Suppressor macrophage treated with lipopolysaccharide for 4 hours (primary cell): Measurements from ENCODE around the gene NR1H2.

Experiments
- DNase-seq: peaks from one replicate; pipeline ENCODE4 v3.0.0-alpha.2; 2020

NR1H2 gene

DNA sequence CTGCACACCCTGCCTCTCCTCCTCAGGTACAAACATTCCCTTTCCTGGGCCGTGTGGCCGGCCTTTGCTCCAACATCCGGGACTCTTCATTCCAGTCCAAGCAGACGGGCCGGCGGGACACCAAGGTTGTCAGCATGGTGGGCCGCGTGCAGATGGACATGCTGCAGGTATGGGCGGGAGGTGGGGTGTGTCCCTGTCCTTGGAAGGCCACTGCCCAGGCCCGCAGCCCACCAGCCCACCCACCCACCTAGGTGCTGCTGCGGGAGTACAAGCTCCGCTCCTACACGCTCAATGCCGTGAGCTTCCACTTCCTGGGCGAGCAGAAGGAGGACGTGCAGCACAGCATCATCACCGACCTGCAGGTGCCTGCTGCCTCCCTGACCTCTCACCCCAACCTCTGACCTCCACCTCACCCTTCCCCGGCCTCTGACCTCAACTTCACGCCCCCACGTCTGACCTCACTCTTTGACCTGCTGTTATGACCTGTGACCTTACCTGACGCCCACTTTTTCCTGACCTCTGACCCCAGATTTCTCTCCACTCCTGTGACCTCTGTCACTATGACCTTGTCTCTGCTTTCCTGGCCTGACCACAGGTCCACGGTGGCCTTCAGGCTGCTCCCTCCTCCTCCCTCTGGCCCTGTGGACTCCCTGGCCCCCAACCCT lies 30.0 kb downstream of the NR1H2 start:
- DNase-seq = no peak

DNA sequence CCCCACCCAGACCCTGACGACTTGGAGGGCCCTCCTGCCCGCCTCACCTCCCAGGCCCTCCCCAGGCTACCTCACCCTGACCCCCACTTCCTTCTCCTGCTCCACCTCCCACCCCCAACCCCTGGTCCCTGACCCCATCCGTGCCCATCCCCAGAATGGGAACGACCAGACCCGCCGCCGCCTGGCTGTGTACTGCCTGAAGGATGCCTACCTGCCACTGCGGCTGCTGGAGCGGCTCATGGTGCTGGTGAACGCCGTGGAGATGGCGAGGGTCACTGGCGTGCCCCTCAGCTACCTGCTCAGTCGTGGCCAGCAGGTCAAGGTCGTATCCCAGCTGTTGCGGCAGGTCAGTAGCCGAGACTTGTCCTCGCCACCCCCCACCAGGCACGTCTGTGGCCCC lies 30.6 kb downstream of the NR1H2 start:
- no peak for DNase-seq

GRCh38 chr19:50409347-50409746 lies 33.1 kb downstream of the NR1H2 start:
- no peak for DNase-seq

- no peak for DNase-seq
These were observed 33.9 kb downstream of the NR1H2 start for GRCh38 chr19:50410109-50410508.

DNA sequence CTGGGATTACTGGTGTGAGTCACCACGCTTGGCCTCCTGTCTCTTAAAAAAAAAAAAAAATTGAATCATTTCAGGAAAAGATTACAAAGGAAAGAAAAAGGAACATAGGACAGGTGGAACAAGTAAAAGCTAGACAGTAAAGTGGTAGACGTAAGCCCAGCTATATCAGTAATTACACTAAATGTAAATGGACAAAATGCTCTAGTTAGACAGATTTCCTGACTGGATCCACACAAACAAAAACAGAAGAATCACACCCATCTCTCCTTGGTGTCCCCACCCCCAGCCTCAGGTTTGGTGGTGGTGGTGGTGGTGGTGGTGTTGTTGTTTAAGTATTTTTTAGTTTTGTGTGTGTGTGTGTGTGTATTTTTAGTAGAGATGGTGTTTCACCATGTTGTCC lies 36.2 kb downstream of the NR1H2 start:
- no peak for DNase-seq

DNA sequence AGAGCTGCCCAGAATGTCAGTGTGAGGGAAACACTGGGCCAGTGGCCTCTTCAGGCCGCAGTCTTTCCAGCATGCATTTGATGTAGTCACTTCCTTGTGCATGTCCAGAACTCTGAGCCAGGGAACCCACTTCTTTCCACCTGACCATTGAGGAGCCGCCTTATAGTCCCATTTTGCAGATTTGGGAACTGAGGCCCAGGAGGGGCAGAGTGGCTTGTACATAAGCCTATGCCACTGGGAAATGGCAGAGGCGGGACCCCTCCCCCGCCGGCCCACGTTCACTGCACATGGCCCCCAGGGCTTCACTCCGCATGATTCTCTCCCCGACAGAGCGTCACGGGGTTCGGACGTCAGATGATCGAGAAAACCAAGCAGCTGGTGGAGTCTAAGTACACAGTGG lies 36.8 kb downstream of the NR1H2 start:
- no peak for DNase-seq

DNA sequence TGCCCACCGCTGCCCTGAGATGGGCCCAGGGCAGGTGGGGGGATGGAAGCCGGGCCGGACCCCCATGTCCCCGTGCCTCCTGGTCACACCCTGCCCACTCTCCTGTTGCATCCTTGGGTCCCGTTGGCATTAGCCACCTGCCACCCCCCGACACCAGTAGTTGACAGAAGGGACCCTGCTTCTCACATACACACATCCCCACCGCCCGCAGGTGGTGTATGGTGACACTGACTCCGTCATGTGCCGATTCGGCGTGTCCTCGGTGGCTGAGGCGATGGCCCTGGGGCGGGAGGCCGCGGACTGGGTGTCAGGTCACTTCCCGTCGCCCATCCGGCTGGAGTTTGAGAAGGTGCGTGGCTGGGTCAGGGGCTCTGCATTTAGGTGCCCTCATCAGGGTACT lies 37.3 kb downstream of the NR1H2 start:
- no peak for DNase-seq

GRCh38 chr19:50414864-50415660 lies 38.8 kb downstream of the NR1H2 start:
- DNase-seq = peak; percentile 82

GRCh38 chr19:50415661-50416033 lies 39.4 kb downstream of the NR1H2 start:
- DNase-seq = peak; percentile 55

DNA sequence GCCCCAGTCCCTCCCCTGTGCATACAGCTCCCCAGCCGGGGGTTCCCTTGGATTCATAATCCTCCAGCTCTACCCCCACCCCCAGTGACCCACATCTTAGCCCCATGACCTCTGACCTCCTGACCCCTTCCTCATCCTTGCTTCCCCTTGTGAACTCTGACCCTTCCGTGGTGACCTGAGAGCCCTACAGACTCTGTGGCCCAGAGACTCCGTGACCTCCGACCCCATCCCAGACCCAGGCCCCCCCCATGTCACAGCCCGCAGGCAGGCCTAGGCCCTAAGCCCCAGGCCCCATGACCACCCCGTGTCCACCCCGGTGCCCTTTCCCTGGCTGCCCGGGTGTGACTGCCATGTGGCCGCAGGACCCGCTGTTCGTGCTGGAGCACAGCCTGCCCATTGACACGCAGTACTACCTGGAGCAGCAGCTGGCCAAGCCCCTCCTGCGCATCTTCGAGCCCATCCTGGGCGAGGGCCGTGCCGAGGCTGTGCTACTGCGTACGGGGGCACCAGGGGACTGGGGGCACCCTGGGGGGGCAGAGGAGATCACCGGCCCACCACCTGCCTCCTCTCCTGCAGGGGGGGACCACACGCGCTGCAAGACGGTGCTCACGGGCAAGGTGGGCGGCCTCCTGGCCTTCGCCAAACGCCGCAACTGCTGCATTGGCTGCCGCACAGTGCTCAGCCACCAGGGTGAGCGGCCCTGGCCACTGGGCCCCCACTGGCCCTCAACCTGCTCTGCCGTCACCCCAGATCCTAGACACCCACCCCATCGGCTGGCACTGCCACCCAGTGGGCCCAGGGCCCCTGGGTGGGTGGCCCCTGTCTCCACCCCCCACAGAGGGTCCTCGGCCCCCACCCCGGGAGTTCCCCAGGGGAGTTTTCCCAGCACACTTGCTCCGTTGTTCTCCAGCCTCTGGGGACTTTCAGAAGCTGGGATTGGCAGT lies 40.0 kb downstream of the NR1H2 start:
- DNase-seq = no peak

DNA sequence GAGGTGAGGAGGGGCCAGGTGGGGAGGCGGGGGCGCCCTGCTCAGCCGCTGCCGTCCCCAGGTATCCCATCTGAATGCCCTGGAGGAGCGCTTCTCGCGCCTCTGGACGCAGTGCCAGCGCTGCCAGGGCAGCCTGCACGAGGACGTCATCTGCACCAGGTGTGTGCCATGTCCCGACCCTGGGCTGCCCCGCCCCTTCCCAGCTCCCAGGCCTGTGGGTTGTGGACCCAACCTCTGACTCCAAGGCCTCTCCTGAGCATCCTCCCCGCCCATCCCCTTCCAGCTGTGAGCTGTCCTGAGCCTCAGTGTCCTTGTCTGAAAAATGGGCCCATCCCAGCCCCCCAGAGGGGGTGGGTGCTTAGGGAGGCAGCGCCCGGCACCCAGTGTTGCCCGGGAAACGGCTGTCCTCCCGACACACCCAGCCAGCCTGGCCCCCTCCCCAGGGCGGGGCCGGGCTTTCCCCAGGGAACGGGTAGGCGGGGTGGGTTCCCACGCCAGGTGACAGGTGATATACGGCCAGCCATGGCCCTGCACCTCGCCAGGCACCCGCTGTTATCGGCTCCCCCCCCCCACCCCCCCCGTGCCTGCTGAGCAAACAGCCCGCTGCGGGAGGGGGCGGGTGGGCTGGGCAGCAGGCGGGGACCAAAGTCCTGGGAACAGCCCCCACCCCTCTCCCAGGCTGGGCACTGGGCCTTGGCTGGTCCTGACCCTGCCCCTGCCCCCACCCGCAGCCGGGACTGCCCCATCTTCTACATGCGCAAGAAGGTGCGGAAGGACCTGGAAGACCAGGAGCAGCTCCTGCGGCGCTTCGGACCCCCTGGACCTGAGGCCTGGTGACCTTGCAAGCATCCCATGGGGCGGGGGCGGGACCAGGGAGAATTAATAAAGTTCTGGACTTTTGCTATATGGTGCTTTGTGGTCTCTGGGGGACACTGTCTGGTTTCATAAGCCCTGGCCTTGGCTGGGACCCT lies 41.1 kb downstream of the NR1H2 start:
- no peak for DNase-seq

DNA sequence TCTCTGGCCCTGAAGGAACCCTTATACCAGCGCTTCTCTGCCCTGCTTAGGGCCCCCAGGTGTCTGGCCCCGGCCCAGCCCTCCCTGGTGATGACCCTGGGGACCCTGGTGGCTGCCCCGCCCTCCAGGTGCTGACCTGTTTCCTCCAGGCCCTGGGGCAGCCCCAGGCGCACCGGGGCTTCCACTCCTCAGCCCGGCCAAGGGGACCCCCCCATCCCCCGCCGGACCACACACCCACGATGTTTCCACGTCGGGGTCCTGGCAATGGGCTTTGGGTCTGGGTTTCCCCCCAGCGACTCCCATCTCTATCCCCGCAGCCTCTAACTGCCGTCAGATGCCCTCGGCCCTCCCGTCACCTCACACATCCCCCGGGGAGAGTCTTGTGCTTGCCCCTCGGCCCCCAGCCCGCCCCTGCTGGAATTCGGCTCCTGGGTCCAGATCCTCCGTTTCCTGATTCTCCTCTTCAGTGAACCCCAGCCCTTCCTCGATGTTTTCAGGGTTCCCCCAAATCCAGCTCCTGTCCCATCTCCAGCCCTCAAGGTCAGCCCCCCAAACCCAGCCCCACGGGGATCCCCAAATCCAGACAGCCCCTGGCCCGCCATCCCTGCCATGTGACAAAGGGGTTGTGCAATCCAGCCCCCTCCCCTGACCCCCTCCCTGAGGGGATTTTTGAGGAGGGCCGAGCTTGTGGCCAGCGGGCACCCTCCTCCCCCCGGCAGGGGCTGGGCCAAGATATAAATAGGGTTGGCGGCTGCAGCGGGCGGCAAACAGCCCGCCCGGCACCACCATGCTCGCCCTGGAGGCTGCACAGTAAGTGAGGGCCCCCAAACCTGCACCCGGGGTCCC lies 42.1 kb downstream of the NR1H2 start, which contains the start of gene SPIB:
SPIB (plus strand) TSS at position 763 of the 846 bp plus-strand sequence; CDS start at position 788, 25 bp downstream.
- no peak for DNase-seq

DNA sequence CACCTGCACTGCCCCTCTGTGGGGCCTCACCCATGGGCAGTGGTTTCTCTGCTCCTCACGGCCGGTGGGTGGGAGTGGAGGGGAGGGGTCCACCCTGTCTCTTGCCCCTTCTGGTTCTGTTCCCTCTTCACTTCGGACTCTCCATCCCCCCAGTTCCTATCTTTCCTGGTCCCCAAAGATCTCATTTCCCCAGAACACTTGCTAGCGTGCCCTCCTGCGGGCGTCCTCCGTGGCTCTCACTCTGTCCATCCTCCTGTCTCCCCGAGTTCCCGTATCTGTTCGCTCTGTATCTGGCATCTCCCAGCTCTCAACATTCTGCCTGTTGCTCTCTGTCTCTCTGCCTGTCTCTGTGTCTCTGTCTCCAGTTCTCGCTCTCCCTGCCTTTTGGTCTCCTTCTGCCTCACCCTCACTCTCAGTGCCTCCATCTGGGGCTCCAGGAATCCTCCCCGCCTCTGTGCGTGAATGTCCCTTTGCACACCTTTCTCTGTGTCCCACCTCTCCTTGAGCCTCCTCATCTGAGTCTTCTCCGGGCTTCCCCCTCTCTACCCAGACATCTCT lies 42.8 kb downstream of the NR1H2 start:
- DNase-seq = no peak

GRCh38 chr19:50419580-50420035 lies 43.4 kb downstream of the NR1H2 start:
- DNase-seq = no peak

- DNase-seq = no peak
These were observed 43.9 kb downstream of the NR1H2 start for GRCh38 chr19:50420127-50420526.

DNA sequence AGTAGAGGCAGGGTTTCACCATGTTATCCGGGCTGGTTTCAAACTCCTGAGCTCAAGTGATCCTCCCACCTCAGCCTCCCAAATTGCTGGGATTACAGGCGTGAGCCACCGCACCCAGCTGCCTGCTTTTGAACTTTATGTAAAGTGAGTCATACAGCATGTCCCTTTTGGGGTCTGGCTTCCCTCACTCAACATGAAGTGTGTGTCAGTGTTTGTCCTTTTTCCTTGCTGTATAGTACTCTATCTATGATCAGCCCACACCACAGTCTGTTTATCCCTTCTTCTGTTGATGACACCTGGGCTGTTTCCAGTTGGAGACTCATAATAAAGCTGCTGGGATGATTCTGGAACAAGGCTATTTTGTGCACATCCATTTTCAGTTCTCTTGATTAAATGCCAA lies 44.6 kb downstream of the NR1H2 start:
- no peak for DNase-seq

DNA sequence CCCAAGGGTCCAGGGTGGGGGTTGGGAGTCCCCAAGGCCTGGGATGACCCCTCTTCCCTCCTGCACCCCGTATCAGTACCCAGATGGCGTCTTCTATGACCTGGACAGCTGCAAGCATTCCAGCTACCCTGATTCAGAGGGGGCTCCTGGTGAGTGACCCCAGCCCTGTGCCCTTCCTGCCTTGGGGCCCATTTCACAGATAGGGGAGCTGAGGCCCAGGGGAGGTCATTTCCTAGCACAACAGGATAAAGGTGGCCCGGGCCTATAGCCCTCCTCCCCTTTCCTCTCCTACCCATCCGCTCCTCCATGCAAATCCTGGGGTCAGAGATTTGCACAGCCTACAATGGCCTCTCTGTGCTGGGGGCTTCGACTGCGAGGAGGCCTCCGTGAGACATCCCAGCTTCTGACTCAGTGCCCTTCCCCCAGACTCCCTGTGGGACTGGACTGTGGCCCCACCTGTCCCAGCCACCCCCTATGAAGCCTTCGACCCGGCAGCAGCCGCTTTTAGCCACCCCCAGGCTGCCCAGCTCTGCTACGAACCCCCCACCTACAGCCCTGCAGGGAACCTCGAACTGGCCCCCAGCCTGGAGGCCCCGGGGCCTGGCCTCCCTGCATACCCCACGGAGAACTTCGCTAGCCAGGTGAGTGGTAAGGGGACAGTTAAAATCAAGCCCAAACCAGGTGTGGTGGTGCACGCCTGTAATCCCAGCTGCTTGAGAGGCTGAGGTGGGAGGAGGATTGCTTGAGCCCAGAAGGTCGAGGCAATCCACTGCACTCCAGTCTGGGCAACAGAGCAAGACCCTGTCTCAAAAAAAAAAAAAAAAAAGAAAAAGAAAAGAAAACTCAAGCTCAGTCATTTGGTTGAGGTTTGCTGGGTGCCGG lies 46.4 kb downstream of the NR1H2 start:
- no peak for DNase-seq

- DNase-seq = no peak
These were observed 47.2 kb downstream of the NR1H2 start for GRCh38 chr19:50423279-50424113.

GRCh38 chr19:50425581-50425980 lies 49.3 kb downstream of the NR1H2 start:
- DNase-seq = no peak
